HepG2 (cell line): Measurements from ENCODE around the gene PLXNA3. TPM values are rescaled to one million over a fixed set of nuclear protein-coding genes. Genes with fewer than 3 reads are reported as not detected.

Experiments
- ATAC-seq: fragments of 200-7000 bp; cut with Tn5 transposase; 3 replicates; pipeline ENCODE4 v1.9.1; 2020; ENCODE audit warnings: mild to moderate bottlenecking, moderate library complexity
- BruUV-seq: library from RNA; stranded (reverse); fragments of 400-500 nt; replicated peaks from 2 replicates; lab custom pipeline; 2021; lab: Mats Ljungman, UMichigan
- CTCF ChIA-PET: fragments of 300-600 bp; formaldehyde crosslinking; extraction: SDS; loops from one replicate; lab custom pipeline; 2021; ENCODE audit warnings: low total read pairs, inconsistent platforms, low intra/inter-chr PET ratio; lab: Yijun Ruan, JAX
- POLR2A ChIA-PET: fragments of 350-600 bp; sonication (Branson Sonifier 250); formaldehyde crosslinking; loops from one replicate; lab custom pipeline; 2020; ENCODE audit warnings: antibody characterized with exemption, inconsistent platforms; lab: Yijun Ruan, JAX
- DNase-seq: peaks from one replicate; pipeline ENCODE4 v3.0.0-alpha.2; 2015; ENCODE audit warnings: low spot score
- FAIRE-seq: peaks from 3 replicates; lab custom pipeline; 2011; peaks lifted over from hg19 to GRCh38; lab: Jason Lieb, UNC
- H2AFZ ChIP-seq: one replicate; pipeline ENCODE4 v1.6.1; 2011; ENCODE audit warnings: low read length, inconsistent platforms
- H3K27ac ChIP-seq: fragments of 300-600 bp; 3 replicates; pipeline ENCODE4 v1.8.0; 2011; ENCODE audit warnings: mixed run types, mild to moderate bottlenecking, mixed read lengths, low read length, inconsistent platforms; ENCODE audit not compliant: insufficient read depth; ENCODE audit errors: extremely low read length
- H3K27me3 ChIP-seq, 2 experiments: fragments of 200-600 bp in 1 of 2; 2 replicates in 1 of 2; 3 replicates in 1 of 2; pipeline versions ENCODE4 v1.6.0 to v1.8.0; 2011; ENCODE audit warnings: low read length in 2 of 2, mild to moderate bottlenecking in 2 of 2, moderate library complexity in 2 of 2, inconsistent platforms in 1 of 2; ENCODE audit not compliant: insufficient read depth in 2 of 2, control insufficient read depth in 1 of 2
- H3K36me3 ChIP-seq, 2 experiments: fragments of 200-600 bp in 1 of 2; replicated peaks in 1 of 2; 2 replicates in 1 of 2; 3 replicates in 1 of 2; pipeline versions ENCODE4 v1.5.1 to v1.8.0; 2011; ENCODE audit warnings: low read length in 2 of 2, inconsistent platforms in 1 of 2; ENCODE audit not compliant: insufficient read depth in 2 of 2, control insufficient read depth in 1 of 2
- H3K4me1 ChIP-seq: 2 replicates; pipeline ENCODE4 v1.5.1; 2012; ENCODE audit warnings: low read length, inconsistent platforms; ENCODE audit not compliant: insufficient read depth
- H3K4me2 ChIP-seq: 2 replicates; pipeline ENCODE4 v1.6.0; 2011; ENCODE audit warnings: low read depth, low read length, inconsistent platforms
- H3K4me3 ChIP-seq, 3 experiments: fragments of 200-600 bp in 1 of 3; sonication (generic), shearing (Covaris generic) in 1 of 3; replicated peaks in 1 of 3; 2 replicates each; pipeline ENCODE4 v1.5.1; 2011 to 2016; ENCODE audit warnings: low read length in 3 of 3, inconsistent platforms in 2 of 3, low read depth in 2 of 3, mild to moderate bottlenecking in 2 of 3, control low read depth in 1 of 3, mixed read lengths in 1 of 3; ENCODE audit not compliant: insufficient read depth in 1 of 3
- H3K79me2 ChIP-seq: one replicate; pipeline ENCODE4 v1.6.1; 2011; ENCODE audit warnings: low read length, inconsistent platforms; ENCODE audit not compliant: insufficient read depth
- H3K9ac ChIP-seq: 2 replicates; pipeline ENCODE4 v1.6.0; 2011; ENCODE audit warnings: mild to moderate bottlenecking, low read depth, low read length, inconsistent platforms; ENCODE audit not compliant: insufficient read depth
- H3K9me3 ChIP-seq: 2 replicates; pipeline ENCODE4 v1.5.1; 2012; ENCODE audit warnings: mild to moderate bottlenecking, low read length
- H4K20me1 ChIP-seq: 2 replicates; pipeline ENCODE4 v1.6.0; 2011; ENCODE audit warnings: inconsistent platforms, mild to moderate bottlenecking, low read length, moderate library complexity; ENCODE audit not compliant: insufficient read depth
- EZH2 ChIP-seq: conservative IDR thresholded peaks from 2 replicates; pipeline ENCODE4 v1.6.1; 2012; ENCODE audit warnings: mild to moderate bottlenecking, low read depth, low read length, moderate library complexity
- KDM4B ChIP-seq: sonication (generic); formaldehyde crosslinking; IDR thresholded peaks from 2 replicates; pipeline ENCODE4 v1.4.0; 2020; ENCODE audit warnings: missing genetic modification reagents
- MED8 ChIP-seq: sonication (generic); formaldehyde crosslinking; IDR thresholded peaks from 2 replicates; pipeline ENCODE4 v1.8.1; 2023; ENCODE audit warnings: mild to moderate bottlenecking, missing genetic modification reagents; ENCODE audit not compliant: insufficient replicate concordance
- SMARCE1 ChIP-seq: fragments of 450-650 bp; IDR thresholded peaks from 2 replicates; pipeline ENCODE4 v1.6.1; 2017; ENCODE audit warnings: borderline replicate concordance
- ZBTB43 ChIP-seq: sonication (generic); formaldehyde crosslinking; conservative IDR thresholded peaks from 2 replicates; pipeline ENCODE4 v1.4.0; 2020; ENCODE audit warnings: missing genetic modification reagents
- ZNF33A ChIP-seq: sonication (generic); formaldehyde crosslinking; IDR thresholded peaks from 2 replicates; pipeline ENCODE4 v1.5.1; 2020; ENCODE audit warnings: missing genetic modification reagents, mild to moderate bottlenecking, moderate library complexity, borderline replicate concordance
- ZNF629 ChIP-seq: sonication (generic); formaldehyde crosslinking; conservative IDR thresholded peaks from 2 replicates; pipeline ENCODE4 v1.5.0; 2020; ENCODE audit warnings: missing genetic modification reagents
- WGBS: methylation state at CpG from one replicate; pipeline ENCODE4 v1.1.6; 2017; ENCODE audit warnings: low lambda C conversion rate; 5-methylcytosine and 5-hydroxymethylcytosine counted together
- in situ Hi-C: cut with HindIII; loops from 2 replicates; pipeline ENCODE4 v1.10.0; 2017; ENCODE audit warnings: low pct_unique_long_range_greater_than_20kb; ENCODE audit not compliant: extremely low pct_ligation_motif_present
- intact Hi-C: fragments of 100-400 bp; cut with micrococcal nuclease; formaldehyde crosslinking; loops from one replicate; pipeline ENCODE4 v1.10.0; 2022; ENCODE audit not compliant: unreplicated experiment
- polyA plus RNA-seq, 8 experiments: library from polyadenylated mRNA; depleted of rRNA in 3 of 8; stranded (reverse) in 7 of 8; unstranded in 1 of 8; fragments of >200 nt; fragmentation: Illumina TruSeq in 4 of 8; extraction: Trizol in 4 of 8; gene quantifications; 2 replicates each; pipeline versions ENCODE4 v1.2.1 to v1.2.3, GENCODE V29; 2011 to 2016; ENCODE audit warnings: low read depth in 4 of 8, missing spikeins in 1 of 8, mixed read lengths in 1 of 8; ENCODE audit not compliant: insufficient read depth in 1 of 8
- total RNA-seq, 5 experiments: library from RNA; depleted of rRNA; stranded (reverse); fragments of >200 nt; fragmentation: Illumina TruSeq; extraction: Trizol; gene quantifications; 2 replicates each; pipeline ENCODE4 v1.2.3, GENCODE V29; 2016; ENCODE audit warnings: low read depth in 1 of 5
- TF ChIP-seq, protein P1 (sequence below): sonication (generic); formaldehyde crosslinking; conservative IDR thresholded peaks from 2 replicates; pipeline ENCODE4 v1.8.0; 2022; ENCODE audit warnings: low read depth, missing genetic modification reagents

Gene PLXNA3
- total and polyA plus RNA-seq, 2 of the 13 experiments (the other 11 are each of a cell fraction or from before 2014, with no cell fraction given) = 5.8 to 20.6 TPM

GRCh38 chrX:154488336-154489075, 30.4 kb downstream of the PLXNA3 start (continued):
- TF ChIP-seq, protein P1, sequence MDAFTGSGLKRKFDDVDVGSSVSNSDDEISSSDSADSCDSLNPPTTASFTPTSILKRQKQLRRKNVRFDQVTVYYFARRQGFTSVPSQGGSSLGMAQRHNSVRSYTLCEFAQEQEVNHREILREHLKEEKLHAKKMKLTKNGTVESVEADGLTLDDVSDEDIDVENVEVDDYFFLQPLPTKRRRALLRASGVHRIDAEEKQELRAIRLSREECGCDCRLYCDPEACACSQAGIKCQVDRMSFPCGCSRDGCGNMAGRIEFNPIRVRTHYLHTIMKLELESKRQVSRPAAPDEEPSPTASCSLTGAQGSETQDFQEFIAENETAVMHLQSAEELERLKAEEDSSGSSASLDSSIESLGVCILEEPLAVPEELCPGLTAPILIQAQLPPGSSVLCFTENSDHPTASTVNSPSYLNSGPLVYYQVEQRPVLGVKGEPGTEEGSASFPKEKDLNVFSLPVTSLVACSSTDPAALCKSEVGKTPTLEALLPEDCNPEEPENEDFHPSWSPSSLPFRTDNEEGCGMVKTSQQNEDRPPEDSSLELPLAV = no peak

DNA sequence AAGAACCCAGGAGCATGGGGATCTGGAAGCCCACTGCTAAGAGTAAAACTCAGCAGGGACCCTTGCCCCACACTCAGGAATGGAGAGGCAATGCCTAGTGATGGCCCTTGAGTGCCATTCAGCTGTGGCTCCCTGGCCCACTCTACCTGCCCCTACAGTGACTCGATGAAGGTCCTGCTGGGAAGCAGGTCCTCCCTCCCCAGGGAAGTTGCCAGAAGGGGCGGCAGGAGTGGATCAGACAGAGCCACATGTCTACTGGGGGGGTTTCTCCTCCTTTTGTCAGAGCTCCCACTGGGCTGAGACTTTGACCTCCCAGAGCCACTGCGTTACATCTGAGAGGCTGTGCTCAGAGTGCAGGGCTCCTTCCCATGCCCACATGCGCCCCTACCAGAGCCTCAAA, 31.1 kb downstream of the PLXNA3 start:
- whole genome bisulfite sequencing = no CpG with 5 or more reads among the region's 4 CpGs
- intact Hi-C loops (no loop called here), in situ Hi-C loops (no loop called here)
- H3K27me3 ChIP-seq = no peaks in the 10 kb centered on the region
- H3K36me3 ChIP-seq = no peaks in the 10 kb centered on the region; a peak in 1 of 5 replicates
- BruUV-seq = no TSS peak
- H3K4me2 ChIP-seq = peak overlapping the region; percentile 76
- ChIA-PET POLR2A (interaction anchor here (0.9 to 3.0 kb wide), 11 partner anchors 25 to 118 kb away, joined by 3 to 31 read pairs (median 5); partner anchors contain the start of genes ATP6AP1, DNASE1L1, EMD and FAM3A), CTCF (no interaction called here)
- peaks cover 26% of the 10 kb centered on the region for H3K4me1 ChIP-seq
- no peak for FAIRE-seq
- H3K9ac ChIP-seq = no peak overlapping the region
- no peak overlapping the region for H3K27ac ChIP-seq
- no peaks in the 10 kb centered on the region for H3K9me3 ChIP-seq
- DNase-seq = no peak
- TF ChIP-seq ZBTB43 (CRISPR knock-in tag) (no peak), EZH2 (no peak), ZNF629 (no peak), SMARCE1 (no peak), MED8 (no peak), KDM4B (CRISPR knock-in tag) (no peak), ZNF33A (CRISPR knock-in tag) (no peak)
- no peaks in the 10 kb centered on the region for H3K79me2 ChIP-seq
- ATAC-seq = no peak
- no peaks in the 10 kb centered on the region for H4K20me1 ChIP-seq
- H2AFZ ChIP-seq = no peak overlapping the region
- H3K4me3 ChIP-seq = peak overlapping the region in 2 of 3 experiments; percentile 68 to 78; a peak in 3 of 6 replicates
